T-cell (primary cell): ENCODE data around the gene DAP. TPM values are rescaled to one million over a fixed set of nuclear protein-coding genes. Genes with fewer than 3 reads are reported as not detected.
A peak's percentile ranks its signal among the peaks of the same experiment; 100 is the strongest.

Source experiments
- ATAC-seq, 4 experiments: fragments of 200-7000 bp in 3 of 4; fragments of 150-1000 bp in 1 of 4; cut with Tn5 transposase; replicated peaks in 1 of 4; 1 replicate in 3 of 4; 2 replicates in 1 of 4; pipeline ENCODE4 v1.10.0; 2021; ENCODE audit warnings: moderate library complexity in 3 of 4, mild to moderate bottlenecking in 2 of 4, moderate number of reproducible peaks in 1 of 4
- CTCF ChIA-PET, 2 donors: fragments of 300-600 bp; sonication (Branson Sonifier 250); formaldehyde crosslinking; loops; one replicate each; lab custom pipeline; 2022; ENCODE audit warnings: antibody characterized with exemption in 2 of 2; lab: Charles Lee
- POLR2A ChIA-PET, 2 donors: fragments of 300-600 bp; sonication (Branson Sonifier 250); formaldehyde crosslinking; loops; one replicate each; lab custom pipeline; 2022; ENCODE audit warnings: antibody characterized with exemption in 2 of 2; lab: Charles Lee
- DNase-seq, 35 experiments: peaks; one replicate each; pipeline versions ENCODE4 v3.0.0 to v3.0.0-alpha.2; 2013 to 2023
- H3K27ac ChIP-seq: one replicate; pipeline ENCODE4 v1.5.1; 2013; ENCODE audit warnings: low read length
- H3K27me3 ChIP-seq, 2 experiments: replicated peaks in 1 of 2; 1 replicate in 1 of 2; 2 replicates in 1 of 2; pipeline versions ENCODE4 v1.6.1 to v1.7.0; 2013; ENCODE audit warnings: low read length in 1 of 2, mixed read lengths in 1 of 2; ENCODE audit not compliant: control insufficient read depth in 2 of 2, insufficient read depth in 2 of 2; ENCODE audit errors: extremely low read depth in 1 of 2
- H3K36me3 ChIP-seq, 2 donors: 1 replicate in 1 of 2; 2 replicates in 1 of 2; pipeline versions ENCODE4 v1.6.1 to v1.7.0; 2013; ENCODE audit warnings: low read length in 1 of 2; ENCODE audit not compliant: control insufficient read depth in 2 of 2, insufficient read depth in 1 of 2; ENCODE audit errors: extremely low read depth in 1 of 2
- H3K4me1 ChIP-seq, 2 experiments: 1 replicate in 1 of 2; 2 replicates in 1 of 2; pipeline versions ENCODE4 v1.6.1 to v1.7.0; 2013; ENCODE audit warnings: low read length in 2 of 2, mixed read lengths in 1 of 2; ENCODE audit not compliant: insufficient read depth in 2 of 2, control insufficient read depth in 1 of 2; ENCODE audit errors: extremely low read depth in 1 of 2
- H3K4me3 ChIP-seq, 2 donors: 1 replicate in 1 of 2; 2 replicates in 1 of 2; pipeline versions ENCODE4 v1.5.1 to v1.7.0; 2013; ENCODE audit warnings: mild to moderate bottlenecking in 2 of 2, low read length in 1 of 2, moderate library complexity in 1 of 2; ENCODE audit not compliant: control insufficient read depth in 1 of 2; ENCODE audit errors: extremely low read depth in 1 of 2
- H3K9me3 ChIP-seq: 2 replicates; pipeline ENCODE4 v1.7.0; 2013
- H3K27ac Mint-ChIP-seq, 2 donors: one replicate each; pipeline ENCODE4 v1.8.0; 2020 to 2021; ENCODE audit warnings: mild to moderate bottlenecking in 2 of 2, mixed read lengths in 2 of 2
- H3K27me3 Mint-ChIP-seq, 2 donors: one replicate each; pipeline ENCODE4 v1.8.0; 2021 to 2022; ENCODE audit warnings: mixed read lengths in 2 of 2
- H3K36me3 Mint-ChIP-seq: one replicate; pipeline ENCODE4 v1.8.0; 2021; ENCODE audit warnings: mixed read lengths
- H3K4me1 Mint-ChIP-seq, 3 donors: one replicate each; pipeline ENCODE4 v1.8.0; 2020 to 2022; ENCODE audit warnings: mixed read lengths in 3 of 3, mild to moderate bottlenecking in 1 of 3
- H3K4me3 Mint-ChIP-seq, 3 donors: one replicate each; pipeline ENCODE4 v1.8.0; 2020 to 2022; ENCODE audit warnings: mild to moderate bottlenecking in 3 of 3, mixed read lengths in 3 of 3, moderate library complexity in 3 of 3
- H3K9me3 Mint-ChIP-seq, 3 donors: one replicate each; pipeline ENCODE4 v1.8.0; 2020 to 2022; ENCODE audit warnings: mixed read lengths in 3 of 3
- WGBS: methylation state at CpG from one replicate; pipeline ENCODE4 v1.1.5; 2013; ENCODE audit warnings: missing lambda C conversion rate; ENCODE audit not compliant: insufficient coverage; 5-methylcytosine and 5-hydroxymethylcytosine counted together
- total RNA-seq, 35 experiments: library from RNA in 6 of 35; stranded (reverse) in 6 of 35; fragments of 120-200 nt in 1 of 35; gene quantifications; one replicate each; pipeline versions ENCODE4 v1.2.1 to v1.2.4 and lab custom pipeline; 2013 to 2026

DAP gene
- total RNA-seq, 5 donors from 2014 or later (not counting 1 experiment from before 2014, with no cell fraction given), result 34.1 to 43.7 (median 36.3) TPM

- Mint-ChIP-seq H3K27ac (peak overlapping the region in 1 of 2 donors; percentile 52), H3K9me3 (peaks cover 0 to 14% (median 0%) of the 10 kb centered on the region in 3 donors), H3K27me3 (no peaks in the 10 kb centered on the region), H3K4me3 (no peak overlapping the region), H3K36me3 (peaks cover 4% of the 10 kb centered on the region), H3K4me1 (peaks cover 17 to 51% (median 25%) of the 10 kb centered on the region in 3 donors)
- DNase-seq (no peak), ATAC-seq (no peak)
- Histone ChIP-seq H3K36me3 (no peaks in the 10 kb centered on the region), H3K27ac (no peak overlapping the region), H3K4me3 (no peak overlapping the region), H3K27me3 (peaks cover 0 to 5% of the 10 kb centered on the region in 2 experiments), H3K9me3 (no peaks in the 10 kb centered on the region), H3K4me1 (peaks cover 2 to 45% of the 10 kb centered on the region in 2 experiments)
- 73% methylated on average over 8 of the region's 15 CpGs for WGBS
- ChIA-PET CTCF (interaction anchor here in 1 of 2 donors (0.7 kb wide), 1 partner anchor 9 kb away, joined by 3 read pairs; no protein-coding TSS in a partner anchor), POLR2A (no interaction called here)
These were observed 124.5 kb downstream of the DAP start for GRCh38 chr5:10636363-10637142.

DNA sequence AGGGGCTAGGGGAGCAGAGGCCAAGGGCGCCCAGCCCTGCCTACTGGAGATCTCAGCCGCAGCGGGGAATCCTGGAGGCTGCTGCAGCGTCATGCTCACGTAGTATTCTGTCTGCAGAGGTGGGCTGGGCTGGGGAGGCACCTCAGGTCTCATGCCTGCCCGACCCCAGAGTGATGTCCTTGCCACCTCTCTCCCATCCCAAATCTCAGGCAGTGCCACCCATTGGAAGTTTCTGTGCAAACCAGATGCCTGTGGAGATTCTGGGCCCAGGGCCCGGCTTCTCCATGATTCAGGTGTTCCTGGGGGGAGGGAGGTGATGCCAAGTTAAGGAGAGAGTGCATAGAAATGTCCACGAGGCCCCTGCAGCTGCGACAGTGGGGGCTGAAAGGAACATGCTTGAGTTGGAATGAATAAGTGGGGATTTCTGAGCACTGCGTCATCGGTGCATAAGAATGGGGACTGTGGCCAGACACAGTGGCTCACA lies 125.1 kb downstream of the DAP start:
- Histone ChIP-seq H3K4me1 (peaks cover 2 to 51% of the 10 kb centered on the region in 2 experiments), H3K4me3 (no peak overlapping the region), H3K36me3 (no peaks in the 10 kb centered on the region), H3K27me3 (peaks cover 0 to 5% of the 10 kb centered on the region in 2 experiments), H3K9me3 (no peaks in the 10 kb centered on the region), H3K27ac (no peak overlapping the region)
- ATAC-seq (no peak), DNase-seq (no peak)
- H3K36me3 Mint-ChIP-seq, result peaks cover 4% of the 10 kb centered on the region
- H3K4me3 Mint-ChIP-seq, result no peak overlapping the region
- 60% methylated on average over 7 of the region's 11 CpGs for WGBS
- CTCF ChIA-PET, result interaction anchor here in 1 of 2 donors (0.7 kb wide), 1 partner anchor 8 kb away, joined by 3 read pairs; no protein-coding TSS in a partner anchor
- peaks cover 0 to 14% (median 0%) of the 10 kb centered on the region in 3 donors for H3K9me3 Mint-ChIP-seq
- POLR2A ChIA-PET, result no interaction called here
- no peaks in the 10 kb centered on the region for H3K27me3 Mint-ChIP-seq
- H3K27ac Mint-ChIP-seq, result peak overlapping the region in 1 of 2 donors; percentile 91
- peaks cover 17 to 57% (median 25%) of the 10 kb centered on the region in 3 donors for H3K4me1 Mint-ChIP-seq

- peaks cover 17 to 59% (median 25%) of the 10 kb centered on the region in 3 donors for H3K4me1 Mint-ChIP-seq
- ATAC-seq (peak; percentile 57 to 85 (median 84)), DNase-seq (peak in 14 of 35 experiments; percentile 7 to 46 (median 18))
- H3K36me3 Mint-ChIP-seq, result peaks cover 4% of the 10 kb centered on the region
- no peaks in the 10 kb centered on the region for H3K36me3 ChIP-seq
- no peaks in the 10 kb centered on the region for H3K27me3 Mint-ChIP-seq
- CTCF ChIA-PET, result no interaction called here
- H3K9me3 ChIP-seq, result no peaks in the 10 kb centered on the region
- H3K27ac ChIP-seq, result no peak overlapping the region
- H3K4me3 ChIP-seq, result no peak overlapping the region
- peak overlapping the region in 1 of 3 donors; percentile 39 for H3K4me3 Mint-ChIP-seq
- H3K27me3 ChIP-seq, result peaks cover 0 to 5% of the 10 kb centered on the region in 2 experiments
- POLR2A ChIA-PET, result no interaction called here
- 0% methylated on average over 6 of the region's 10 CpGs for WGBS
- H3K27ac Mint-ChIP-seq, result peak overlapping the region; percentile 48 to 91
- H3K4me1 ChIP-seq, result peaks cover 2 to 51% of the 10 kb centered on the region in 2 experiments
- peaks cover 0 to 10% (median 0%) of the 10 kb centered on the region in 3 donors for H3K9me3 Mint-ChIP-seq
These were observed 125.7 kb downstream of the DAP start for GRCh38 chr5:10635257-10635866.

DNA sequence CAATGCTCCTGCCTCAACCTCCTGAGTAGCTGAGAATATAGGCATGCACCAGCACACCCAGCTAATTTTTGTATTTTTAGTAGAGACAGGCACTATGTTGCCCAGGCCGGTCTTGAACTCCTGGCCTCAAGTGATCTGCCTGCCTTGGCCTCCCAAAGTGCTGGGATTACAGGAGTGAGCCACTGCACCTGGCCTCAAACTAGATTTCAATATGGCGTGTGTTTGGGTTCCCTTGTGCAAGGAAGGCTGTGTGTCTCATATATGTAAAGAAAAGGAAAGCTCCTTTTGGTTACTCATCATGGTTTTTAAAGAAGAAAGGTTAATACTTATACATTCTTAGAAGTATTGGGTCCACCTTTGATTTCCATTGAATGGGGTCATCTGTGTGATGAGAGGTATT lies 126.5 kb downstream of the DAP start:
- Histone ChIP-seq H3K27ac (no peak overlapping the region), H3K9me3 (no peaks in the 10 kb centered on the region), H3K36me3 (no peaks in the 10 kb centered on the region), H3K4me3 (no peak overlapping the region), H3K4me1 (peaks cover 2 to 51% of the 10 kb centered on the region in 2 experiments), H3K27me3 (peaks cover 0 to 5% of the 10 kb centered on the region in 2 experiments)
- Mint-ChIP-seq H3K36me3 (peaks cover 4% of the 10 kb centered on the region), H3K27ac (peak overlapping the region in 1 of 2 donors; percentile 91), H3K27me3 (peaks cover 0 to 1% of the 10 kb centered on the region in 2 donors), H3K9me3 (peaks cover 0 to 5% (median 0%) of the 10 kb centered on the region in 3 donors), H3K4me1 (peaks cover 17 to 59% (median 25%) of the 10 kb centered on the region in 3 donors), H3K4me3 (no peak overlapping the region)
- no CpG with 5 or more reads among the region's 2 CpGs for WGBS
- ChIA-PET POLR2A (no interaction called here), CTCF (interaction anchor here (0.7 to 1.2 kb wide), 4 partner anchors 57 to 351 kb away, joined by 4 to 10 read pairs (median 5); no protein-coding TSS in a partner anchor)
- DNase-seq (no peak), ATAC-seq (no peak)

DNA sequence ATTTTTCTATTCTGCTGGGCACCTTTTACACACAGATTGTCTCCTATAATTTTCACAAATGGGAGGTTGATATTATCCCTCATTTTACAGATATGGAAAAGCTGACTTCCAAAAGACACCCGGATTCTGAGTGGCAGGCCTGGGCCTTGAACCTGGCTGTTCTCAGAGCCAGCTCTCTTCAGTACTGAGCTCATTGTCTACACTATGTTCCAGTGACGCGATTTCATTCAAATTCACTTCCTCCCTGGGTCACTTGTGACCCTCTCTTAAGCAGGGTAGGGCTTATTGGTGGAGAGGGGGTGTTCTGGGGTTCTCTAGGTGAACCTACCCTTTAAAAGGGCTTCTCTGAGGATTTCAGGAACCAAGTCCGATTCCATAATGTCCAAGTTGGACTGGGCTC lies 127.0 kb downstream of the DAP start:
- CTCF ChIA-PET, result interaction anchor here (0.7 to 1.2 kb wide), 4 partner anchors 56 to 350 kb away, joined by 4 to 10 read pairs (median 5); no protein-coding TSS in a partner anchor
- POLR2A ChIA-PET, result no interaction called here

More for the DNA sequence above, 127.0 kb downstream of the DAP start:
- 80% methylated on average over 1 of the region's 4 CpGs for WGBS
- H3K9me3 ChIP-seq, result no peaks in the 10 kb centered on the region
- peak overlapping the region; percentile 1 for H3K27ac ChIP-seq
- peak overlapping the region in 1 of 2 donors; percentile 81 for H3K27ac Mint-ChIP-seq
- H3K4me3 ChIP-seq, result no peak overlapping the region
- no peaks in the 10 kb centered on the region for H3K36me3 ChIP-seq
- H3K4me1 ChIP-seq, result peaks cover 2 to 51% of the 10 kb centered on the region in 2 experiments
- peaks cover 0 to 5% (median 0%) of the 10 kb centered on the region in 3 donors for H3K9me3 Mint-ChIP-seq
- H3K27me3 Mint-ChIP-seq, result peaks cover 0 to 5% of the 10 kb centered on the region in 2 donors
- peaks cover 0 to 8% of the 10 kb centered on the region in 2 experiments for H3K27me3 ChIP-seq
- DNase-seq (no peak), ATAC-seq (no peak)
- H3K4me3 Mint-ChIP-seq, result peak overlapping the region in 2 of 3 donors; percentile 17 to 60
- peaks cover 4% of the 10 kb centered on the region for H3K36me3 Mint-ChIP-seq
- peaks cover 17 to 59% (median 25%) of the 10 kb centered on the region in 3 donors for H3K4me1 Mint-ChIP-seq
